HG03565 (cell line): Measurements from ENCODE around the gene ADI1.
"Not testable (repeated sequence)": the region's sequence is repeated elsewhere in the genome, so short reads cannot be mapped to it uniquely, and the experiment has no call there.

Source experiments
- ATAC-seq: cut with Tn5 transposase; IDR thresholded peaks from one replicate; pipeline ENCODE4 v1.9.1; 2021; ENCODE audit warnings: mild to moderate bottlenecking, moderate library complexity; ENCODE audit not compliant: unreplicated experiment

ADI1 gene

GRCh38 chr2:3464401-3465005 is 54.8 kb downstream of the ADI1 start:
- ATAC-seq = no peak

GRCh38 chr2:3463944-3464343 is 55.4 kb downstream of the ADI1 start:
- no peak for ATAC-seq

DNA sequence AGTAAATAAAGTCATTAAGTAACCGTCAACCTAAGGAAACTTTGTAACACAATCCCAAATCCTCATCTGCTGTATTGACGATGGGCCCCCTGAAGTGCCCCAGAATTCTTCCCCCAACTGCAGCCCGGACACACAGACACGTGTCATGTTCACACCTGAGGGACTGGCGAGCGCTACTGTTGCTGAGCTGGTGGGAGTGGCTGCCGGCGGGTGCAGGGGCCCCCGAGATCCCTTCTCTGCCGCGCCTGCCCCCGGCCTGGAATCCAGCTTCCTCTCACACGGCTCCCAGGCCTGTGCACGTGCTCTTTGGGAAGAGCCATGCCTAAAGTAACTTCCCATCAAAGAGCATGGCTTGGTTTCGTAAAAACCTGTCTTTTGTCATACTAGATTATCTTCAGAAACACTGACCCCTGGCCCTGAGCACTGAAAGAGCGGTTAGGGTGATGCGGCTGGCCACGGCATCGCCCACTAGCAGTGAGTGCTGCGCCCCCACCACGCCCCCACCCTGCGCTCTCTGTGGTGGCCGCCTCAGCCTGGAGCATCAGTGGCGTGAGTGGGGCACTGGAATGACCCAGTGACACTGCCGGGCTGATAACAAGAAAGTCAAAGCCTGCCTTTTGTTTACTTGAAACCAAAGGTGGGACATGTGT is 56.0 kb downstream of the ADI1 start:
- no peak for ATAC-seq

DNA sequence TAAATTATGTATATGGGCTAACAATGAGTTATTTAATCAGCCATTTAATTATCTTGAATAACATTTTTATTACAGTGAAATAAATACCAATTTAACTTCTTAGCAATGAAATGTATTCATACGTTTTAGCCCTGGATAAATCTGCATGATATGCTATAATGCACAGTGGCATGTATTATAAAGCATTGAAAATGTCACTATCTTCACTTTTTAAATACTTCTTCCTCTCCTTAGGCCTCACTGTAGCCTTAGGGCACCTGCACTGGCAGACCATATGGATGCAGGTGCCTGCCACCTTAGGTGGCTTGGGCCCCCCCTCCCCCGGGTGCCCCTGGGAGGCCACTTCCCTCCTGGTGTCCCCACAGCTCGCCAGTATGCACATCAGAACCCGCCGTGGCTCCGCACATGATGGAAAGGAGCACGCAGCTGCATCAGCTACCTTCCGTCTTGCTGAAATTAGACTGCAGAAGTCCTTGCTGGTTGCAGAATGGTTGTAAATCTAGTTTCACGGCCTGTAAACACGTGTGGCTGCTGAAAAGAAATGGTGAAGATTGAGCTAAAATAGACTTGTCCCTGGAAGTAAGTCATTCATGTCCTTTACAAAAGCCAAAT is 56.7 kb downstream of the ADI1 start:
- peak; percentile 7 for ATAC-seq

- ATAC-seq = peak; percentile 62
Observed at GRCh38 chr2:3461801-3462492, 57.4 kb downstream of the ADI1 start.

DNA sequence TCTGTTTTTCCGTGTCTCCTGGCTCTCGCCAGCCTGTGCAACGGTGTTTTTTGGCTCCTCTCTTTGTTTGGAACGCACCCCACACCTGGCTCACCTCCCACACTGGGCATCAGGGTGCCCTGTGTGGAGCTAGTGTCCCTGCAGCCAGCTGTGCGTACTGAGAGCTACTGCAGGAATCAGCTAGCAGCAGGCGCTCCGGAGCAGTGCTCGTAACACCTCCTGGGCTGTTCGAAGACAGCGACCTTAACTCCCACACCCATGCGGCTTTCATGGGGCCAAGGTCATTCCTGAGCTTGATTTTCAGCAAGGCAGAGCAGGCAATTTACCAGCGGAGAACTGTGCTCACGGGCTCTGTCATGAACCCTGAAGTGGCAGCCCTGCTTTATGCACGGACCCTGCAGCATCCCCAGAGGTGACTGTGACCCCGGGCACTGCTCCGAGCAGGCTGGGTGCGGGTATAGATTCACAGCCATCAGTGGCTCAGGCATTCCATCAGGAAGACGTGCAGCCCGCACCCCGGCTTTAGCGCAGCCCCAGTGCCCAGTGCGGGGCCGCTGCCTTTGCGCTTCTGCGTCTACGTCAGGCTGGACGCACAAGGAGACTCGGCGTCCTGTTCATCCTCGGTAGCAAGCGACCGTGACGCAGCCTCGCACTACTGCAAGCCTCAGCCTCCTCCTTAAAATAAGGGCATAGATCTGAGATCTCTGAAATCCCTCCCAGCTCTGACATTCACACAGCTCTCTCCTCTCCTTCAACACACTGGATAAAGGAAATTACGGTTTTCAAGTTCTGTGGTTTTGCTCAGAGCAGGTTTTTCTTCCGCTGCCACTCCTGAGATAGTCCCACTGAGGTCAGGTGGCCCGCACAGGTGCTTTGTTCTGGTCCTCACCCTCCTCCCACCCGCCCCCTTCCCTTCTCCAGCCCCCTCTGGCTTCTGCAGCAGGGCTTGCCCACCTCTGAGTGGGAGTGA is 58.2 kb downstream of the ADI1 start:
- ATAC-seq = no peak

DNA sequence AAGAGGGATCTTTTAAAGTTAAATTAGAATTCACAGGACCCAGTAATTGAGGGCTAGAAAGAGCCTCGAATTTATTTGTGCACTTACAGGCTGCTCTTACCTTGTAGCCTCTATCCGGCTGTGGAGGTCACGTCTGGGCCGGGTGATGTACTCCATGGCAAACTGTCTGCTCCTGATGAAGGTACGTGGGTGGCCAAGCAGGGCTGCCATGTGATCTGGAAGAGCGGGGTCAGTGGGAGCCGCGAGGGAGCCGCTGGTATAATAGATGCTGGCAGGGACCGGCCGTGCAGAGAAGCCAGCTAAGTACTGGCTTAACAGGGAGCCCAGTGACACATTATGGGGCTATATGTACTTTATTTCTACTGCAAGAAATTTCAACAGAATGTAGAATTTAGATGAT is 59.2 kb downstream of the ADI1 start:
- ATAC-seq = no peak

DNA sequence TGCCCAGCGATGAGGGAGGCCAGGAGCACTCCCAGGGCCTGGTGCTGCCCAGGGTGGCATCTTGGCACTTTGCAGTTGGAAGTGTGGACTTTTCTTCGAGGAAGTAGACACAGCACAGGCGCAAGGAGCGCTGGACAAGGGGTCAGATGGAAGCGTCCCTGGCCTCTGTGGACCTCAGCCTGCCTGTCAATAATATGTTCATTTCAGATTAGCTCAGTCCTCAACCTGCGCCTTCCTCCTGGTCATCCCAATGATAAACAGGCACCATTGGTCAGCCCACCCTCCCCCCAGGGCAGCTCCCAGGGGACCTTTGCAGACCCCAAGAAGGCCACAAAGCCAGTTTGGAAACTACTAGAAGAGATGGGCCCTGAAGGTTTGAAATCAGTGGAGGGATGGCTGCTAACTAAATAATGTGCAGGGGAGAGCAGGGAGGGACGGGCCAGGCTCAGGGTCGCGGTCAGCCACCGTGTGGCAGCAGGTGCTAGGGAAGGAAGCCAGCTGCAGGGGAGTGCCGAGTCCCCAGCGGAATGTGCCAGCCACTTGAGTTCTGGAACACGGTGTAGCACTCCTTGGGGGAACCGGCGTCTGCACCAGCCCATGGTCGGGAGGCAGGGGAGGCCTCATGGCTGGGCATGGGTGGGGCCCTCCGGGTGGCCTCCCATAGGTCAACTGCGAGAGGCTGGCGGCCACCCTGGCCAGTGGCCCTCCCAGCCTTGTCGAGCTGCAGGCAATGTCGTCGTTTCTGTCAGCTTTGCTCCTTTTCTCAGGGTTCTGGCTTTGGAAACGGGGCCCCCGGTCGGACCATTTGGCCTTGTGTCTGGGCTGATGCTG is 59.9 kb downstream of the ADI1 start:
- ATAC-seq = no peak

- ATAC-seq = no peak
Observed at GRCh38 chr2:3458396-3459184, 60.7 kb downstream of the ADI1 start.

DNA sequence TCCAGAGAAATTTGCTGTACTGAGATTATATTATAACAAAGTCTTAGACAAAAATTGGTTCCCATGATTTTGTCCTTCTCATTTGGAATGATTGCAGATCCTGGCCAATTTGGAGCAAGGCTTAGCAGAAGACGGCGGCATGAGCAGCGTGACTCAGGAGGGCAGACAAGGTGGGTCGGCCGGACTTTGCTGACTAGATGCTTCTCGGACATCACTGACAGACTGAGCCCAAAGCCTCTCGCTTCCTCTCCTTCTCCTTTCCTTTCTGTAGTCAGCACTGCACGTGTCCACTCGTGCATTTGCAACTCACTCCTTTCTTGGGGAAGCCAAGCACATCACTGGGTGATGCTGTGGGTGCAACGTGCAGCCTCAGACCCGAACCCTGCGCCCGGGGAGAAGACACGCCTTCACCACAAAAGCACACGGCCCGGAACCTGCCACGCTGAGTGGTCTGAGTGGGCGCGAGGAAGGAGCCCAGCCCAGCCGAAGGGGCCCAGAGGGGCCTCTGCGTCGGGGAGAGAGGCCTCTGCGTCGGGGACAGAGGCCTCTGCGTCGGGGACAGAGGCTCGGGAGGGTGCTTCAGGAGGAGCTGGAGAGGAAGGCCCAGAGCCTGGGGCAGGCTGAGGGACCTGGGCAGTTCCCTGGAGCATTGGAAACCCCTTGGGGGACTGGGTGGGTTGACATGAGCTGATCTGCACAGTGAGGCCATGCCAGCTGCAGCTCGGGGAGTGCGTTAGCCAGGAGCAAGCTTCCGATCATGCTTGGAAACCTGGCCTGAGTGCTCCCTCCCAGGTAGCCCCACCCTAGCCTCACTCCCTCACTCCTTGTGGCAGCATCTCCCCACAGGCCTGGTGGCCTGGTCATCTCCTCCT is 61.6 kb downstream of the ADI1 start:
- ATAC-seq = no peak

DNA sequence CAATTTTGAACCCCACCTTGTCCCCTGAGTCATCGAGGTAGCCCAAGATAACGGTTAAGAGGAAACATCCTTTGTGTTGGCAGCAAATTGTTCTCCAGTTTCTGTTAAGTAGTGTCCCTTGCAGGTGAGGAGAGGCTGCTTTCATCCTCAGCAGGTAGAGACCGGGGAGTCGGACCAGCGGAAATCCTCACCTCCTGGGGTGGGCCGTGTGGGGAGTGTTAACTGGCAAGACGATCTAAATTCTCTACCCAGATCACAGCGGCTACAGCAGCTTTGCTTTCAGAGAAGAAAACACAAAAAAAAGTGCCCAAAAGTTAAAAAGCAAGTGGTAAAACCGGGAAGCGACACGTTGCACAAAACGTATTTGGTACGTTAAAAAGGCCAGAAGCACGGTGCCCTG is 63.2 kb downstream of the ADI1 start:
- no peak for ATAC-seq

GRCh38 chr2:3454802-3455201 is 64.5 kb downstream of the ADI1 start:
- no peak for ATAC-seq

- not testable (repeated sequence) for ATAC-seq
Observed at GRCh38 chr2:3454005-3454404, 65.3 kb downstream of the ADI1 start.

DNA sequence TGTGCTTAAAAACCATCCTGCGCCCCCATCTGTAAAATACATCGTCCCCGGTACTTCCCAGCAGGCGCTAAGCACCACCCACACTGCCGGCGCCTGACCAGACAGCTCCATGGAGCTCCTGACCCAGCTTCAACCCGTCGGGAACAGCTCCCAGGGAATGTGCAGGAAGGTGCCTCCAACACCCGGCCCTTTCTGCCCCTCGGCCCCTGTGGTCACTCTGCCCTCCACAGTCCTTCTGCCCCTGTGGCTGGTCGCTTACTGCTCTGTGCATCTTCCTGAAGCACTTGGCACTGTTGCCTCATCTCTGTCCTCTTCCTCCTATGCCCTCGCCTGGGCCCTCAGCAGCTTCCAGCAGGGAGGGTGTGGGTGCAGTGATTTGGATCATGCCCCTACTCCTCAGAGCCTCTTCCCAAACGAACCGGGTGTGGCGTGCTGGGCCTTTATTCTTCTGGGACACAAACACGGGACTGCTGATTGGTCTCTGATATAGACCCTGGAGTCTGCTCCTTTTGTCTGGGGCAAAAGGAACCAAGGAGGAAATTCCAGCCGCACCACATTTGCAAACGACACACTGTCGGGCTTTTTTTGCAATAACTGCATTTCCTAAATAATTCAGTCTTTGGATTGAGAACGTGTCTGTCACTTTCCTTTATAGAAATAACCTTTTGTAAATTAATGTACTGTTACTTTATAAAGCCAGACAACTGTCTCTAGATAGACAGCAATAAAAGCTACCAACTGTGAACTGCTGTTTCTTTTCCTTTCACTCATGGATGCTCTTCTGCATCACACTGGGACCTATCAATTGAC is 65.9 kb downstream of the ADI1 start:
- no peak for ATAC-seq

- no peak for ATAC-seq
Observed at GRCh38 chr2:3451926-3452671, 67.2 kb downstream of the ADI1 start.

GRCh38 chr2:3451169-3451568 is 68.2 kb downstream of the ADI1 start:
- no peak for ATAC-seq
